ENCODE data around the gene OR1S2.
"Not testable (repeated sequence)": the region's sequence is repeated elsewhere in the genome, so short reads cannot be mapped to it uniquely, and the experiment has no call there.

OR1S2 gene

GRCh38 chr11:58204042-58204441 is at the start of gene OR1S2:
OR1S2 (minus strand) TSS chr11:58204142; CDS start chr11:58204142, 0 bp downstream.
- Histone ChIP-seq H3K4me3 (ENCODE audit: low read length) (no peak within 1 kb of the TSS), H3K27me3 (ENCODE audit: insufficient read depth, low read length) (no peaks in the 10 kb centered on the region), H3K27ac (ENCODE audit: low read length) (no peak within 1 kb of the TSS), H3K4me1 (ENCODE audit: insufficient read depth, low read length) (no peaks in the 10 kb centered on the region), H3K9me3 (ENCODE audit: insufficient read depth, low read depth, low read length) (no peaks in the 10 kb centered on the region), H3K9ac (ENCODE audit: low read depth, low read length) (no peak within 1 kb of the TSS), H3K36me3 (ENCODE audit: insufficient read depth, low read depth, low read length) (no peaks in the 10 kb centered on the region)

GRCh38 chr11:58243954-58244353 is 40.0 kb upstream of the OR1S2 start:
- H3K27me3 ChIP-seq (ENCODE audit: insufficient read depth, low read length), result no peaks in the 10 kb centered on the region
- no peak overlapping the region for H3K27ac ChIP-seq (ENCODE audit: low read length)
- H3K9ac ChIP-seq (ENCODE audit: low read depth, low read length), result no peak overlapping the region
- peaks cover 20% of the 10 kb centered on the region; the same call in 1 of the 2 replicates for H3K9me3 ChIP-seq (ENCODE audit: insufficient read depth, low read depth, low read length)
- H3K4me1 ChIP-seq (ENCODE audit: insufficient read depth, low read length), result no peaks in the 10 kb centered on the region
- no peak overlapping the region for H3K4me3 ChIP-seq (ENCODE audit: low read length)
- no peaks in the 10 kb centered on the region for H3K36me3 ChIP-seq (ENCODE audit: insufficient read depth, low read depth, low read length)

- H3K9ac ChIP-seq (ENCODE audit: low read depth, low read length), result no peak overlapping the region
Observed at GRCh38 chr11:58227956-58228615, 24.1 kb upstream of the OR1S2 start.

GRCh38 chr11:58222721-58223120 is 18.8 kb upstream of the OR1S2 start:
- no peaks in the 10 kb centered on the region for H3K36me3 ChIP-seq (ENCODE audit: insufficient read depth, low read depth, low read length)
- no peak overlapping the region for H3K4me3 ChIP-seq (ENCODE audit: low read length)
- no peaks in the 10 kb centered on the region for H3K4me1 ChIP-seq (ENCODE audit: insufficient read depth, low read length)
- no peak overlapping the region for H3K9ac ChIP-seq (ENCODE audit: low read depth, low read length)
- H3K9me3 ChIP-seq (ENCODE audit: insufficient read depth, low read depth, low read length), result no peaks in the 10 kb centered on the region
- no peak overlapping the region for H3K27ac ChIP-seq (ENCODE audit: low read length)
- no peaks in the 10 kb centered on the region for H3K27me3 ChIP-seq (ENCODE audit: insufficient read depth, low read length)

More at GRCh38 chr11:58227956-58228615, 24.1 kb upstream of the OR1S2 start:
- Histone ChIP-seq H3K27ac (ENCODE audit: low read length) (no peak overlapping the region), H3K9me3 (ENCODE audit: insufficient read depth, low read depth, low read length) (no peaks in the 10 kb centered on the region), H3K4me3 (ENCODE audit: low read length) (no peak overlapping the region), H3K4me1 (ENCODE audit: insufficient read depth, low read length) (no peaks in the 10 kb centered on the region), H3K27me3 (ENCODE audit: insufficient read depth, low read length) (no peaks in the 10 kb centered on the region), H3K36me3 (ENCODE audit: insufficient read depth, low read depth, low read length) (no peaks in the 10 kb centered on the region)

- no peak overlapping the region for H3K27ac ChIP-seq (ENCODE audit: low read length)
- no peaks in the 10 kb centered on the region for H3K9me3 ChIP-seq (ENCODE audit: insufficient read depth, low read depth, low read length)
- no peaks in the 10 kb centered on the region for H3K36me3 ChIP-seq (ENCODE audit: insufficient read depth, low read depth, low read length)
- no peak overlapping the region for H3K4me3 ChIP-seq (ENCODE audit: low read length)
- H3K9ac ChIP-seq (ENCODE audit: low read depth, low read length), result no peak overlapping the region
- no peaks in the 10 kb centered on the region for H3K4me1 ChIP-seq (ENCODE audit: insufficient read depth, low read length)
- H3K27me3 ChIP-seq (ENCODE audit: insufficient read depth, low read length), result no peaks in the 10 kb centered on the region
Observed at GRCh38 chr11:58216476-58216875, 12.5 kb upstream of the OR1S2 start.

GRCh38 chr11:58212420-58212819 is 8.5 kb upstream of the OR1S2 start, which contains the start of gene OR1S1:
OR1S1 (plus strand) TSS chr11:58212720.
- not testable (repeated sequence) for H3K4me3 ChIP-seq (ENCODE audit: low read length); H3K9me3 ChIP-seq (ENCODE audit: insufficient read depth, low read depth, low read length)

GRCh38 chr11:58199271-58199670 is 4.7 kb downstream of the OR1S2 start:
- H3K4me1 ChIP-seq (ENCODE audit: insufficient read depth, low read length), result no peaks in the 10 kb centered on the region
- no peak overlapping the region for H3K4me3 ChIP-seq (ENCODE audit: low read length)
- no peaks in the 10 kb centered on the region for H3K36me3 ChIP-seq (ENCODE audit: insufficient read depth, low read depth, low read length)
- H3K27me3 ChIP-seq (ENCODE audit: insufficient read depth, low read length), result no peaks in the 10 kb centered on the region
- H3K9ac ChIP-seq (ENCODE audit: low read depth, low read length), result no peak overlapping the region
- peaks cover 16% of the 10 kb centered on the region for H3K9me3 ChIP-seq (ENCODE audit: insufficient read depth, low read depth, low read length)
- no peak overlapping the region for H3K27ac ChIP-seq (ENCODE audit: low read length)

More at GRCh38 chr11:58212420-58212819, 8.5 kb upstream of the OR1S2 start, which contains the start of gene OR1S1:
- not testable (repeated sequence) for H3K27me3 ChIP-seq (ENCODE audit: insufficient read depth, low read length); H3K9ac ChIP-seq (ENCODE audit: low read depth, low read length); H3K4me1 ChIP-seq (ENCODE audit: insufficient read depth, low read length); H3K27ac ChIP-seq (ENCODE audit: low read length); H3K36me3 ChIP-seq (ENCODE audit: insufficient read depth, low read depth, low read length)

GRCh38 chr11:58195939-58196338 is 8.0 kb downstream of the OR1S2 start:
- H3K9ac ChIP-seq (ENCODE audit: low read depth, low read length), result no peak overlapping the region
- no peak overlapping the region for H3K4me3 ChIP-seq (ENCODE audit: low read length)
- no peaks in the 10 kb centered on the region for H3K36me3 ChIP-seq (ENCODE audit: insufficient read depth, low read depth, low read length)
- H3K4me1 ChIP-seq (ENCODE audit: insufficient read depth, low read length), result no peaks in the 10 kb centered on the region
- peaks cover 16% of the 10 kb centered on the region for H3K9me3 ChIP-seq (ENCODE audit: insufficient read depth, low read depth, low read length)
- H3K27ac ChIP-seq (ENCODE audit: low read length), result no peak overlapping the region
- H3K27me3 ChIP-seq (ENCODE audit: insufficient read depth, low read length), result no peaks in the 10 kb centered on the region

- Histone ChIP-seq H3K27ac (ENCODE audit: low read length) (no peak overlapping the region), H3K4me3 (ENCODE audit: low read length) (no peak overlapping the region), H3K4me1 (ENCODE audit: insufficient read depth, low read length) (no peaks in the 10 kb centered on the region), H3K9me3 (ENCODE audit: insufficient read depth, low read depth, low read length) (peaks cover 16% of the 10 kb centered on the region), H3K27me3 (ENCODE audit: insufficient read depth, low read length) (no peaks in the 10 kb centered on the region), H3K36me3 (ENCODE audit: insufficient read depth, low read depth, low read length) (no peaks in the 10 kb centered on the region), H3K9ac (ENCODE audit: low read depth, low read length) (no peak overlapping the region)
Observed at GRCh38 chr11:58193391-58193790, 10.6 kb downstream of the OR1S2 start.

GRCh38 chr11:58192229-58192628 is 11.7 kb downstream of the OR1S2 start:
- H3K4me3 ChIP-seq (ENCODE audit: low read length), result no peak overlapping the region
- H3K27me3 ChIP-seq (ENCODE audit: insufficient read depth, low read length), result no peaks in the 10 kb centered on the region
- H3K4me1 ChIP-seq (ENCODE audit: insufficient read depth, low read length), result no peaks in the 10 kb centered on the region
- no peak overlapping the region for H3K27ac ChIP-seq (ENCODE audit: low read length)
- no peaks in the 10 kb centered on the region for H3K36me3 ChIP-seq (ENCODE audit: insufficient read depth, low read depth, low read length)
- H3K9ac ChIP-seq (ENCODE audit: low read depth, low read length), result no peak overlapping the region
- H3K9me3 ChIP-seq (ENCODE audit: insufficient read depth, low read depth, low read length), result peaks cover 8% of the 10 kb centered on the region

- no peaks in the 10 kb centered on the region for H3K27me3 ChIP-seq (ENCODE audit: insufficient read depth, low read length)
- H3K9ac ChIP-seq (ENCODE audit: low read depth, low read length), result no peak within 1 kb of the TSS
- H3K36me3 ChIP-seq (ENCODE audit: insufficient read depth, low read depth, low read length), result no peaks in the 10 kb centered on the region
- H3K27ac ChIP-seq (ENCODE audit: low read length), result no peak within 1 kb of the TSS
- H3K9me3 ChIP-seq (ENCODE audit: insufficient read depth, low read depth, low read length), result no peaks in the 10 kb centered on the region
- no peaks in the 10 kb centered on the region for H3K4me1 ChIP-seq (ENCODE audit: insufficient read depth, low read length)
- no peak within 1 kb of the TSS for H3K4me3 ChIP-seq (ENCODE audit: low read length)
Observed at GRCh38 chr11:58188770-58189169, 15.2 kb downstream of the OR1S2 start, which contains the start of gene OR9Q2. OR9Q2 (plus strand) TSS chr11:58189070; CDS start chr11:58190491, 1,421 bp downstream.

- Histone ChIP-seq H3K9ac (ENCODE audit: low read depth, low read length) (no peak overlapping the region), H3K27me3 (ENCODE audit: insufficient read depth, low read length) (no peaks in the 10 kb centered on the region), H3K27ac (ENCODE audit: low read length) (no peak overlapping the region), H3K4me1 (ENCODE audit: insufficient read depth, low read length) (no peaks in the 10 kb centered on the region), H3K36me3 (ENCODE audit: insufficient read depth, low read depth, low read length) (no peaks in the 10 kb centered on the region), H3K4me3 (ENCODE audit: low read length) (no peak overlapping the region), H3K9me3 (ENCODE audit: insufficient read depth, low read depth, low read length) (no peaks in the 10 kb centered on the region)
Observed at GRCh38 chr11:58186938-58187337, 17.0 kb downstream of the OR1S2 start.
